HG02885 (cell line): Measurements from ENCODE around the gene ZZZ3.
A peak's percentile ranks its signal among the peaks of the same experiment; 100 is the strongest.
"Not testable (repeated sequence)": the region's sequence is repeated elsewhere in the genome, so short reads cannot be mapped to it uniquely, and the experiment has no call there.

Experiments
- ATAC-seq: cut with Tn5 transposase; IDR thresholded peaks from one replicate; pipeline ENCODE4 v1.9.1; 2021; ENCODE audit warnings: mild to moderate bottlenecking; ENCODE audit not compliant: unreplicated experiment, poor library complexity

ZZZ3 gene

DNA sequence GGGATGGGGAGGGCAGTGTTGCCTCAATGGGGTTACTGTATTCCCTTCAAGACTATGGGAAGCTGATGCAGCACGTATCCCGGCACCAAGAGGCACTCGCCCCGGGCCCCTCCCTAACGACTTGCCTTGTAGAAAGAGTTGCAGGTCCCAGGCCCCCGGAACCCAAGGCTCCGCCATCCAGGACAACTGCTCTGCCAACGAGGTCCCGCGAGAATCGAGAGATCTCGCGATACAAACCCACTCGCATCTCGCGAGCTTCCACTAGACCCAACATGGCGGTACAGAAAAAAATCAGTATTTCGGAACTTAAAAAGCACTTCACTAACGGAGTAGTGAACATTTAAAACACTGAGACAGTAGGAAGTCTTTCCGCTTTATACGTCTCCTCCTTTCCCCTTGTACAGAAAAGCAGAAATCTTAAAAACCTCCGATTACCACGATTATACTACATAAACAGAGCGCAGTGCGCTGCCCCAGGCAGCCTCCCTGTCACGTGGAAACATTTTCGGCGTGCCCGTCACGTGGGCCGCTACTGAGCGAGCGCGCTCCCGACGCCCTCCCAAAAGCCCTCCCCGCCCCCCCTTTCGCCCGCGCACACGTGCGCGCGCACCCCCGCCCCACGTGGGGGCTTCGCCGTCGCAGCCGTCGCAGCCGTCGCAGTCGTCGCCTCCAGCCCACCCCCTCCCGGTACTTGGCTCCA is at the start of gene ZZZ3:
Gene ZZZ3, minus strand, starts transcription at position 199 of the 700 bp plus-strand sequence. CDS start 49,304 bp downstream, outside the sequence.
- ATAC-seq: peak; percentile 68

DNA sequence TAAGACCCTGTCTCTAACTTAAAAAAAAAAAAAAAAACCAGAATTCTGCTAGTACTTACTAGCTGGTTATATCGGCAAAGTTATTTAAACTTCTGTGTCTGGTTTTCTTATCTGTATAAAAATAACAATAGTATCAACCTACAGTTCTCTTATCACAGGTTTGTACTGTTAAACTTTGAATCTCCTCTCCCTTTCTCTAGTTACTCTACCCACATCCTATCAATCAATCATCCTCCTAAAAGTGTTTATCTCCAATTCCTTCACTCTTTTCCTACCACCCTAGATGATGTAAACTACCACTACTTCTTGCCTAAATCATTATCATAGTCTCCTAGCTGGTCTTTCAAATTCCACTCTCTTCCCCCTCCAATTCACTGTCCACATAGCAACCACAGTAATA is 49.6 kb upstream of the ZZZ3 start:
- ATAC-seq: no peak

- no peak for ATAC-seq
Observed at GRCh38 chr1:77725706-77726105, 43.2 kb upstream of the ZZZ3 start.

GRCh38 chr1:77718181-77718580 is 35.7 kb upstream of the ZZZ3 start:
- no peak for ATAC-seq

- ATAC-seq: no peak
Observed at GRCh38 chr1:77716065-77716464, 33.6 kb upstream of the ZZZ3 start.

DNA sequence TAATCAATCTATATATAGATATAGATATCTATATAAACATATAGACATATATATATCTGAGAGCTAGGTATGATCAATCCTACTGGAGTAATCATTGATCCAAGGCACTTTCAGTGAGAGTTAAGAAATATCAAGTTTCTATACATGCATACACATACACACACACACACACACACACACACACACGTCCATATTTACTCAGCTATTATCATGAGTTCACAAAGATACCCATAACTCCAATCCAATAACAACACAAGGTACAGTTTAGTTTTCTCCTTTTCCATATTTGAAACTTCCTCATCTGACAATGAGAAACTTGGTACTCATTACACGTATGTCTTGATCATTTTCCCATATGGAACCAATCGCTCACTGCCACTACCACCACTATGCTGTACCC is 27.3 kb upstream of the ZZZ3 start:
- ATAC-seq: no peak

DNA sequence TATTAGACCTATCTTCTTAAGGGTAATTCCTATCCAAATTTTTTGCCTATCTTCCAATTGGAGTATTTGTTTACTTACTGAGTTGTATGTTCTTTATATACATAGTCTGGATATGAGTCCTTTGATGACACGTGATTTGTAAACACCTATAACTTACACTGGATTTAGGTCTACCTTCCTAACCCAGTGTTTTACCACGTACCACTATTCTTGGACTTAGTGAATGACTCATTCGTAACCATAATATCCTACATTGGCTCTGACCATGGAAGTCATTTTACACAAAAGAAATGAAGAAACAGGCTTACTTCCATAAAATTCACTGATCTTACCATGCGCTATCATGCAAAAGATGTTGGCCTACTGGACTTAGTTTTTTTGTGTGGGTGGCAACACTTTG is 23.9 kb upstream of the ZZZ3 start:
- no peak for ATAC-seq

- no peak for ATAC-seq
Observed at GRCh38 chr1:77704736-77705135, 22.3 kb upstream of the ZZZ3 start.

- not testable (repeated sequence) for ATAC-seq
Observed at GRCh38 chr1:77699673-77700072, 17.2 kb upstream of the ZZZ3 start.

DNA sequence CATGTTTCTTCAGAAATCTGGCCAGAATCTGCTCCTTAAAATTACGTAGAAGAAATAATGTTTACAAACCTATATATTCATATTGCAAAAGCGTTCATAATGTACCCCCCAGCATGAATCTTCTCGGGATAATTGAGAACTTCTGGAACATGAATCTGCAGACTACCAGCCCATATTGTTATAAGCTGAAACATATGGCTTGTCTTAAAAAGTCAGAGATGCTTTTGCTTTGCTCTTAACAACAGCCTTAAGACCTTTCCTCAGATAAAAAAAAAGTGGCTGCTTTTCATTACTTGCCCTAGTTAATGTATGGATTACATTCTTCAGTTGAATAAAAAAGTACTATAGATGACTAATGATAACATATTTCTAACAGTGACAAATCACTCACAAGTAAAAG is 15.0 kb upstream of the ZZZ3 start:
- no peak for ATAC-seq

DNA sequence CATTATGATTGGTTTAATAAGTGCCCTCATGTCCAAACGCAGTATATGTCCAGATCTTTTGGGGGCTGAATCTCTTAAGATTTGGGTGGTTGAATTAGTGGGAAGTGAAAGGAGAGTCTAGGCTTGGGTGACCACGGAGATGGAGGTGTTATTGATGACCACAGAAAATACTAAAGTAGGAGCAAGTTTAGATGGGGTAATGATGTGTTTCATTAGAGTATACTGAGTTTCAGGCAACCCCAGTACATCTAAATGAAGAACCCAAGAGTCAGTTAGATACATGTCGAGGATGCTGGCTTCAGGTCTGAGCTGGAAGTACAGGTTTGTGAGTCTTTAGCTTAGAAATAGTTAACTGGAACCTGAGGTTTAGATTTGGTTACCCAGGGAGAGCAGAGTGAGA is 6.5 kb upstream of the ZZZ3 start:
- no peak for ATAC-seq

- no peak for ATAC-seq
Observed at GRCh38 chr1:77687519-77687906, 5.1 kb upstream of the ZZZ3 start.

GRCh38 chr1:77686796-77687518 is 4.5 kb upstream of the ZZZ3 start:
- ATAC-seq: no peak

DNA sequence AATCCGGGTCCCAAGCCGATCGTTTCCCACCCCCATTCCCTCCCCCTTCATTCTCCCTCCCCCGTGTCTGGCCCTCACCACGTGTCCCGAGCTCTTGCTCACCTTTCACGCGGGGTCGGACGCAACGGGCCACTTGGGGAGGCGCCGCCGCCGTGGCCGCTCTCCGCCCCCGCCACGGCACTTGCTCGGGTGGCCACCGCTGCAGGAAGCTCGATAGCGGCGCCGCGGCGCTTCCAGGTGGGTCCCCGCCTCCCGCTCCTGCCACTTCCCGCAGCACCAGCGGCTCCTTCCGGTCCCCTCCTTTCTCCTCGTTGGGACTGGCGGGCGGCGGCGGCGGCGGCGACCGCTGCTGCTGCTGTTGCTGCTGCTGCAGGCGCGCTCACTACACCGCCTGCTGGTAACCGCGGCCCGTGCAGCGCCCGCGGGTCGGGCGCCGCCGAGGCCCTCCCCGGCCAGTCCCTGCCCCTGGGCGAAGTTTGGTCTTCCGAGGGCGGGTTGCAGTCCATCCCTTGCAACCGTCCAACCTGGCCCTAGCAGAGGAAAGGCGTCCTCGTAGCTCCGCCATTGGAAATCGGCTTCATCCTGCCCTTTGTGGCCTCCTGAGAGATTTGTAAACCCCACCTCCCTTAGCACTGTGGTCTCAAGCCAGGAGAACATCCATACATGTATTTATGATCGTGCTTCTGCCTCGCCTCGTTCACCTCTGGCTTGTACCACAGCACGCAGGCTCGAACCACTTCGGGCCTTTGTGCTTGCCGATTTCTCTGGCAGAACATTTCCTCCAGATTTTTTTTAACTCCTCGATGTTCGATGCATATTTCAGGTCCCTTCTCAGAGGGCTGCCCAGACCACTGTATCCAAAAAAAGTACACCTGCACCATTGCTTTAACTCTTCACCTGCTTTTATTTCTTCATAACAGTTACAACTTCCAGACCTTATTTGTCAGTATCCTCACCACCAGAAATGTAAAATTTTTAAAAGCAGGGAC is 996 bp upstream of the ZZZ3 start:
- ATAC-seq: peak; percentile 78

DNA sequence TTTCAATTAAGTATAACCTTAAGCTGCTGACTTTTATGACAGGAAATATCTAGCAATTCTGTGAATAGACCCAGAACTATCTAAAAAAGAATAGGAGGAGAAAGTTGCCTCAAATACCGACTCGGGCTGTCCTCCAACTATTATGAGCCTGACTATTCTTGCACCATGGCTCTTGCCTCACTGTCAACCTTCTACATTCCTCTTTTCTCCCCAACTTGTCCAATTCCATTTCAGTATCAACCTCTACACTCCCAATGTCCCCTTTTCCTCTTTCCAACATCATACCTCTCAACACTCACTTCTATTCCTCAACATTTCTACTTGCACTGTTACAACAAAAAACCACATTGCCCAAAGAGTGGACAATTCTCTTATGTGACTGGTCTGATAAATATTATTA is 2.3 kb downstream of the ZZZ3 start:
- ATAC-seq: no peak

- no peak for ATAC-seq
Observed at GRCh38 chr1:77678660-77679610, 3.5 kb downstream of the ZZZ3 start.

DNA sequence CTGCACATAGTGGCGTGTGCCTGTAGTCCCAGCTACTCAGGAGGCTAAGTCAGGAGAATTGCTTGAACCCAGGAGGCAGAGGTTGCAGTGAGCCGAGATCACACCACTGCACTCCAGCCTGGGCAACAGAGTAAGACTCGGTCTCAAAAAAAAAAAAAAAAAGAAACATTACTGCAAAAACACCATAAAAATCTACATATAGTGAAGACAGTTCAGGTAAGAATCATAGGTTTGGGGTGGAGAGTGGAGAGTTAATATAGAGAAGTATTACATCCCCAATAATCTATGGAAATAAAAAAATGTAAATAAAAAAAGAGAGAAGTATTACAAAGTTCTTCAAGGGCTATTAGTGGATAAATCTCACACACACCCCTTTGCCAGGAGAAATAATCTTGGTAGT is 7.7 kb downstream of the ZZZ3 start:
- ATAC-seq: not testable (repeated sequence)

DNA sequence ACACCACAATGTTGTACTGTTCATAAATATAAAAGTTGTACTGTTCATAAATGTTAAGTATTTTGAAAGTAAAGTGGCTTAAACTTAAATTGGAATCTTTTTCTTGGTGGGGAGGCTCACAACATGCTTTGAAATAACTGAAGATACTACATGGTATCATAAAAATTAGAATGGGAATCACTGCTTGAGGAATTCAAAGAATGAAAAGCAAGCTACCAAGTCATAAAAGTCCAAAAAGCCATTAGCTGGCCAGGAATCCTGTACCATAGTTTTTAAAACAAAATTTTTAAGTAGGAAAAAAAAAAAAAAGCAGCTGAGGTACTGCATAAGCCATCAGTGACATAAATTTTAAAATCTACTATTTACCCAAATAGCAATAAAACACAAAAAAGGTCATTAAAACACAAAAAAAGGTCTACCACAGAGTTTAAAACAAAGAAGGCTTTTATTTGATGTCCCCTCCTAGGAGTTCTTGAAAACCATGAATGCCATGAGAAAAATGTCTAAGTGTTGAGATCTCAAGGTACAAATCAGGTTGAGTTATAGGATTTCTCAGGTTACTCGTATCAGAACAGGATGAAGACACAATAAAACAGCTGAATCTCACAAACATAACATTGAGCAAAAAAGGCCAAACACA is 8.6 kb downstream of the ZZZ3 start:
- ATAC-seq: no peak

- ATAC-seq: no peak
Observed at GRCh38 chr1:77673030-77673429, 9.4 kb downstream of the ZZZ3 start.
